Activated CD4-positive, alpha-beta memory T cell treated with anti-CD3 and anti-CD28 coated beads for 36 hours (primary cell): ENCODE data around the gene TRAT1. TPM values are rescaled to one million over a fixed set of nuclear protein-coding genes. Genes with fewer than 3 reads are reported as not detected.

Experiments
- CTCF ChIA-PET: fragments of 350-600 bp; sonication (Branson Sonifier 250); formaldehyde crosslinking; loops from one replicate; lab custom pipeline; 2021; ENCODE audit warnings: antibody characterized with exemption, inconsistent platforms; lab: Charles Lee
- POLR2A ChIA-PET: fragments of 350-600 bp; sonication (Branson Sonifier 250); formaldehyde crosslinking; loops from one replicate; lab custom pipeline; 2021; ENCODE audit warnings: antibody characterized with exemption; lab: Charles Lee
- DNase-seq: peaks from one replicate; pipeline ENCODE4 v3.0.0-alpha.2; 2020
- H3K27ac Mint-ChIP-seq: one replicate; pipeline ENCODE4 v1.8.0; 2021; ENCODE audit warnings: mixed read lengths
- H3K27me3 Mint-ChIP-seq: one replicate; pipeline ENCODE4 v1.8.0; 2021; ENCODE audit warnings: mixed read lengths
- H3K36me3 Mint-ChIP-seq: one replicate; pipeline ENCODE4 v1.8.0; 2021; ENCODE audit warnings: mixed read lengths
- H3K4me1 Mint-ChIP-seq: one replicate; pipeline ENCODE4 v1.8.0; 2021; ENCODE audit warnings: low read depth, mixed read lengths
- H3K4me3 Mint-ChIP-seq: one replicate; pipeline ENCODE4 v1.8.0; 2021; ENCODE audit warnings: mild to moderate bottlenecking, mixed read lengths
- H3K9me3 Mint-ChIP-seq: one replicate; pipeline ENCODE4 v1.8.0; 2021; ENCODE audit warnings: mixed read lengths
- intact Hi-C: fragments of 100-400 bp; cut with micrococcal nuclease; formaldehyde crosslinking; loops from one replicate; pipeline ENCODE4 v1.15.1; 2023
- total RNA-seq, 2 experiments: library from RNA; stranded (reverse); gene quantifications; one replicate each; pipeline ENCODE4 v1.2.3, GENCODE V29; 2021

TRAT1 gene
- total RNA-seq, result 10 to 100 TPM; 19.9 to 20.7 TPM

DNA sequence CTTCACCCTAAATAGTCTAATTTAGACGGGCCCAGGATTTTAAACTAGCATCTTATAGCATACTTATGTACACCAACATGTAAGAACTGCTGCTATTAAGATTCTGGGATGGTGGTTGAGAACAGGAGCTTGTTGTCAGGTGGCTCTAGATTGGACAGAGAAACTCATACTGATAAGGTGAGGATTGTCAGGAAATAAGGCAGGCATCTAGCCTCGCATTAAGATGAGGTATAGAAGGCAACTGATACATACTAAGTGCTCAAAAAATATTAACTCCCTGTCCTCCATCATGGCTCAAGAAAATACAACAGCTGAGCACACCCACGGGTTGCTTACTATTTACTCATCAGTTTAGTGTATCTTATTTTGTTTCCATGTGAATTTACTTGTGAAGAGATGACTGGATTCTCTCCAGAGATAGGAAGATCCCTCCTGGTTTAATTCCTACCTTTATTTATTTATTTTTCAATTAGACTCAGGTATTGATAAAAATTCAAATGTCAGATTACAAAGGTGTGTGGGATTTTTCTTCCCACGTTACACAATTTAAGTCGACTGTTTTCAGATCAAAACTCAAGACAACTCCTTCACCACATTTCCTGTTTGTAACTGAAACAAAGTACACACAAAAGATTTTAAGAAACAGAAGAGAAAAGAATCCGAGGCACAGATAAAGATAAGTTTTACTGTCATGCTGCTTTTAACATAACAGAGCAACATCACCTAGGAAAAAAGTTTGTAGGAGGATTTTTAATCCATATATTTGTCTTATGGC lies at the start of gene TRAT1:
Gene TRAT1 (plus strand): TSS at position 664 of the 775 bp plus-strand sequence. CDS start 142 bp downstream, outside the sequence.
- POLR2A ChIA-PET, result interaction anchor here (0.7 to 3.4 kb wide), 10 partner anchors 8 to 734 kb away, joined by 3 to 18 read pairs (median 4); partner anchors contain the start of genes CIP2A and DZIP3
- Mint-ChIP-seq H3K9me3 (no peaks in the 10 kb centered on the region), H3K4me1 (peaks cover 34% of the 10 kb centered on the region), H3K4me3 (peak within 1 kb of the TSS; percentile 84), H3K36me3 (peaks cover 14% of the 10 kb centered on the region), H3K27ac (peak within 1 kb of the TSS; percentile 97), H3K27me3 (no peaks in the 10 kb centered on the region)
- intact Hi-C loops, result loop anchor here (1.0 to 5.0 kb wide), 3 partner anchors 13 to 730 kb away; partner anchors contain the start of gene CD47
- no peak for DNase-seq
- CTCF ChIA-PET, result interaction anchor here (1.0 to 8.0 kb wide), 3 partner anchors 14 to 160 kb away, joined by 3 to 106 read pairs (median 19); no protein-coding TSS in a partner anchor

DNA sequence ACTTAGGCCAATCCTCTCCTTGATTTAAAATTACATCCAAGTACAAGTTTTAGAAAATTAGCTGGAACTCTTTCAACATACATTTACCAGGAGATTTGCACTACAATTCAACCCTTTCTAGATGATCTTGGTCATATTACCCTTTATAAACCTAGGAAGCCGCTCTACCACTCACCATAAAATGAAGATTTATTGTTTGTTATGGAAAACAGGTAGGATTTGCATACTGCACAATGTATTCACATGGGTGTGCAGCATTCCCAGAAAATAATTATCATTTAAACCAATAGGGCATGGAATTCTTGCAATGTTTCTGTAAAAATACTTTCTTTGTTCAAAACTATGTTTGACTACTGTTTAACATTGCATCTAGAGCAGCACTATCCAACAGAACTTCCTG lies 46.9 kb upstream of the TRAT1 start:
- peaks cover 3% of the 10 kb centered on the region for H3K9me3 Mint-ChIP-seq
- DNase-seq, result no peak
- no peaks in the 10 kb centered on the region for H3K27me3 Mint-ChIP-seq
- ChIA-PET POLR2A (no interaction called here), CTCF (no interaction called here)
- intact Hi-C loops, result loop anchor here (5.0 kb wide), 1 partner anchor 58 kb away; no protein-coding TSS in a partner anchor
- H3K4me1 Mint-ChIP-seq, result peaks cover 34% of the 10 kb centered on the region
- no peak overlapping the region for H3K27ac Mint-ChIP-seq
- no peak overlapping the region for H3K4me3 Mint-ChIP-seq
- H3K36me3 Mint-ChIP-seq, result peaks cover 2% of the 10 kb centered on the region

GRCh38 chr3:108779496-108779895 lies 43.1 kb upstream of the TRAT1 start:
- Mint-ChIP-seq H3K36me3 (no peaks in the 10 kb centered on the region), H3K4me1 (peaks cover 36% of the 10 kb centered on the region), H3K27me3 (no peaks in the 10 kb centered on the region), H3K27ac (no peak overlapping the region), H3K4me3 (no peak overlapping the region), H3K9me3 (no peaks in the 10 kb centered on the region)
- intact Hi-C loops, result loop anchor here (5.0 kb wide), 1 partner anchor 62 kb away; no protein-coding TSS in a partner anchor
- no peak for DNase-seq
- ChIA-PET CTCF (interaction anchor here (1.4 to 2.7 kb wide), 2 partner anchors 39 to 135 kb away, joined by 3 to 6 read pairs; no protein-coding TSS in a partner anchor), POLR2A (no interaction called here)

GRCh38 chr3:108780235-108780634 lies 42.4 kb upstream of the TRAT1 start:
- H3K27me3 Mint-ChIP-seq, result peaks cover 2% of the 10 kb centered on the region

GRCh38 chr3:108791473-108791872 lies 31.1 kb upstream of the TRAT1 start:
- CTCF ChIA-PET, result no interaction called here

More at GRCh38 chr3:108780235-108780634, 42.4 kb upstream of the TRAT1 start:
- intact Hi-C loops, result no loop called here
- H3K4me1 Mint-ChIP-seq, result peaks cover 36% of the 10 kb centered on the region
- H3K9me3 Mint-ChIP-seq, result no peaks in the 10 kb centered on the region
- H3K4me3 Mint-ChIP-seq, result no peak overlapping the region
- POLR2A ChIA-PET, result no interaction called here
- no peak overlapping the region for H3K27ac Mint-ChIP-seq
- CTCF ChIA-PET, result interaction anchor here (1.4 to 2.7 kb wide), 2 partner anchors 38 to 135 kb away, joined by 3 to 6 read pairs; no protein-coding TSS in a partner anchor
- peak; percentile 45 for DNase-seq
- no peaks in the 10 kb centered on the region for H3K36me3 Mint-ChIP-seq

GRCh38 chr3:108804437-108804836 lies 18.1 kb upstream of the TRAT1 start:
- H3K27me3 Mint-ChIP-seq, result no peaks in the 10 kb centered on the region
- peaks cover 14% of the 10 kb centered on the region for H3K4me1 Mint-ChIP-seq
- H3K27ac Mint-ChIP-seq, result no peak overlapping the region
- no peak for DNase-seq
- H3K9me3 Mint-ChIP-seq, result peaks cover 8% of the 10 kb centered on the region
- ChIA-PET CTCF (interaction anchor here (1.0 kb wide), 1 partner anchor 14 kb away, joined by 3 read pairs; no protein-coding TSS in a partner anchor), POLR2A (no interaction called here)
- intact Hi-C loops, result no loop called here
- no peaks in the 10 kb centered on the region for H3K36me3 Mint-ChIP-seq
- no peak overlapping the region for H3K4me3 Mint-ChIP-seq

More at GRCh38 chr3:108791473-108791872, 31.1 kb upstream of the TRAT1 start:
- no peaks in the 10 kb centered on the region for H3K9me3 Mint-ChIP-seq
- no peaks in the 10 kb centered on the region for H3K27me3 Mint-ChIP-seq
- intact Hi-C loops, result no loop called here
- no peak overlapping the region for H3K4me3 Mint-ChIP-seq
- POLR2A ChIA-PET, result no interaction called here
- no peaks in the 10 kb centered on the region for H3K36me3 Mint-ChIP-seq
- H3K27ac Mint-ChIP-seq, result no peak overlapping the region
- no peak for DNase-seq
- H3K4me1 Mint-ChIP-seq, result no peaks in the 10 kb centered on the region

- Mint-ChIP-seq H3K4me1 (peaks cover 14% of the 10 kb centered on the region), H3K27me3 (no peaks in the 10 kb centered on the region), H3K36me3 (no peaks in the 10 kb centered on the region), H3K4me3 (no peak overlapping the region), H3K9me3 (peaks cover 8% of the 10 kb centered on the region), H3K27ac (peak overlapping the region; percentile 83)
- ChIA-PET POLR2A (no interaction called here), CTCF (interaction anchor here (1.0 kb wide), 1 partner anchor 13 kb away, joined by 3 read pairs; no protein-coding TSS in a partner anchor)
- no peak for DNase-seq
- intact Hi-C loops, result no loop called here
Observed at GRCh38 chr3:108804966-108805365, 17.6 kb upstream of the TRAT1 start.

GRCh38 chr3:108806316-108806715 lies 16.3 kb upstream of the TRAT1 start:
- Mint-ChIP-seq H3K36me3 (no peaks in the 10 kb centered on the region), H3K27me3 (no peaks in the 10 kb centered on the region), H3K4me1 (peaks cover 14% of the 10 kb centered on the region), H3K4me3 (peak overlapping the region; percentile 20), H3K27ac (peak overlapping the region; percentile 83), H3K9me3 (peaks cover 8% of the 10 kb centered on the region)
- peak; percentile 25 for DNase-seq
- ChIA-PET CTCF (interaction anchor here (1.0 to 1.6 kb wide), 3 partner anchors 12 to 144 kb away, joined by 3 to 7 read pairs (median 6); no protein-coding TSS in a partner anchor), POLR2A (no interaction called here)
- intact Hi-C loops, result loop anchor here (1.0 kb wide), 2 partner anchors 12 to 29 kb away; no protein-coding TSS in a partner anchor

GRCh38 chr3:108818404-108818803 lies 4.2 kb upstream of the TRAT1 start:
- peak; percentile 77 for DNase-seq
- H3K4me1 Mint-ChIP-seq, result peaks cover 29% of the 10 kb centered on the region
- peaks cover 4% of the 10 kb centered on the region for H3K36me3 Mint-ChIP-seq
- POLR2A ChIA-PET, result no interaction called here
- H3K9me3 Mint-ChIP-seq, result no peaks in the 10 kb centered on the region
- intact Hi-C loops, result loop anchor here (1.0 kb wide), 4 partner anchors 12 to 329 kb away; no protein-coding TSS in a partner anchor
- H3K27me3 Mint-ChIP-seq, result no peaks in the 10 kb centered on the region
- CTCF ChIA-PET, result interaction anchor here (0.6 to 8.0 kb wide), 24 partner anchors 8 to 695 kb away, joined by 3 to 106 read pairs (median 4); partner anchors contain the start of genes CIP2A, DZIP3 and RETNLB
- H3K4me3 Mint-ChIP-seq, result peak overlapping the region; percentile 35
- H3K27ac Mint-ChIP-seq, result peak overlapping the region; percentile 59

GRCh38 chr3:108820586-108820985 lies 2.0 kb upstream of the TRAT1 start:
- H3K4me1 Mint-ChIP-seq, result peaks cover 29% of the 10 kb centered on the region
- intact Hi-C loops, result loop anchor here (5.0 kb wide), 1 partner anchor 728 kb away; the partner anchor contains the start of gene CD47
- peak overlapping the region; percentile 96 for H3K27ac Mint-ChIP-seq
- H3K4me3 Mint-ChIP-seq, result peak overlapping the region; percentile 78
- ChIA-PET CTCF (interaction anchor here (0.6 to 8.0 kb wide), 9 partner anchors 14 to 331 kb away, joined by 3 to 106 read pairs (median 4); no protein-coding TSS in a partner anchor), POLR2A (interaction anchor here (1.4 to 3.4 kb wide), 6 partner anchors 12 to 231 kb away, joined by 3 to 18 read pairs (median 4); partner anchors contain the start of genes CIP2A and DZIP3)
- DNase-seq, result no peak
- peaks cover 9% of the 10 kb centered on the region for H3K36me3 Mint-ChIP-seq
- H3K9me3 Mint-ChIP-seq, result no peaks in the 10 kb centered on the region
- H3K27me3 Mint-ChIP-seq, result no peaks in the 10 kb centered on the region

GRCh38 chr3:108823227-108823626 lies 641 bp downstream of the TRAT1 start:
- DNase-seq, result no peak

More at GRCh38 chr3:108823227-108823626, 641 bp downstream of the TRAT1 start:
- intact Hi-C loops, result loop anchor here (5.0 kb wide), 1 partner anchor 731 kb away; the partner anchor contains the start of gene CD47
- Mint-ChIP-seq H3K27ac (peak overlapping the region; percentile 97), H3K36me3 (peaks cover 14% of the 10 kb centered on the region), H3K27me3 (no peaks in the 10 kb centered on the region), H3K9me3 (no peaks in the 10 kb centered on the region), H3K4me1 (peaks cover 40% of the 10 kb centered on the region), H3K4me3 (peak overlapping the region; percentile 84)
- ChIA-PET POLR2A (interaction anchor here (0.7 to 1.9 kb wide), 3 partner anchors 8 to 12 kb away, joined by 3 to 11 read pairs (median 4); no protein-coding TSS in a partner anchor), CTCF (interaction anchor here (2.8 to 8.0 kb wide), 2 partner anchors 13 to 91 kb away, joined by 19 to 106 read pairs; no protein-coding TSS in a partner anchor)
